Activated naive CD4-positive, alpha-beta T cell (primary cell): ENCODE data around the gene TSPAN32.
"Not testable (repeated sequence)": the region's sequence is repeated elsewhere in the genome, so short reads cannot be mapped to it uniquely, and the experiment has no call there.

Experiments
- DNase-seq, 4 experiments: peaks; one replicate each; lab custom pipeline; 2025; lab: John Stamatoyannopoulos, UW

The TSPAN32 gene

GRCh38 chr11:2342981-2343380 is 41.2 kb downstream of the TSPAN32 start:
- DNase-seq = no peak

- no peak for DNase-seq
These were observed 41.7 kb downstream of the TSPAN32 start for GRCh38 chr11:2343502-2343901.

DNA sequence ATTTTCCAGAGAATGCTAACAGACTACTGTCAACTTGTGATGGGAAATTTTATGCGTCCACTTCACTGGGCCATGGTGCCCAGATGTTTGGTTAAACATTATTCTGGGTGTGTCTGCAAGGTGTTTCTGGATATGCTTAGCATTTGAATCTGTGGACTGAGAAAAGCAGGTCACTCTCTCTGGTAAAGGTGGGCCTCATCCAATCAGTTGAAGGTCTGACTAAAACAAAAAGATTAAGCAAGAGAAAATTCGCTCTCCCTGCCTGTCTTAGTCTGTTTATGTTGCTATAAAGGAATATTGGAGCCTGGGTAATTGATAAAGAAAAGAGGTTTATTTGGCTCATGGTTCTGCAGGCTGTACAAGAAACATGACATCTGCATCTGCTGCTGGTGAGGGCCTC is 43.2 kb downstream of the TSPAN32 start:
- DNase-seq = no peak

DNA sequence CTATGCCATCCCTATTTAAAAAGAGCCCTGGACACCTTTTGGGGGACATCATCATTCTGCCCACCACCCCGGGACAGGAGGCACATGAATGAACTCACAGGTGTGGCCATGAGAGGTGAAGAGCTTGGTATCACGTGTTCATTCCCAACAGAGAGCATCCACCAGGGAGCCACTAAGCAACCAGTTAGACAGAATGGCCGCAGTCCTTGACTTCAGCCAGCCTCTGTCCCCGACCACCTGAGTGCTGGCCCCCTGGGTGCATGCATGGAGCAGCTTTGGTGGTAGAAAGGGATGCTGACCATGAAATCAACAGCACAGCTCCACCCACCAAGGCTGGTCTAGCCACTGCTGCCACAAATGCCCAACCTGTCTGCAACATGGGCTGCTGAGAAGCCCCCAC is 44.2 kb downstream of the TSPAN32 start:
- no peak for DNase-seq

DNA sequence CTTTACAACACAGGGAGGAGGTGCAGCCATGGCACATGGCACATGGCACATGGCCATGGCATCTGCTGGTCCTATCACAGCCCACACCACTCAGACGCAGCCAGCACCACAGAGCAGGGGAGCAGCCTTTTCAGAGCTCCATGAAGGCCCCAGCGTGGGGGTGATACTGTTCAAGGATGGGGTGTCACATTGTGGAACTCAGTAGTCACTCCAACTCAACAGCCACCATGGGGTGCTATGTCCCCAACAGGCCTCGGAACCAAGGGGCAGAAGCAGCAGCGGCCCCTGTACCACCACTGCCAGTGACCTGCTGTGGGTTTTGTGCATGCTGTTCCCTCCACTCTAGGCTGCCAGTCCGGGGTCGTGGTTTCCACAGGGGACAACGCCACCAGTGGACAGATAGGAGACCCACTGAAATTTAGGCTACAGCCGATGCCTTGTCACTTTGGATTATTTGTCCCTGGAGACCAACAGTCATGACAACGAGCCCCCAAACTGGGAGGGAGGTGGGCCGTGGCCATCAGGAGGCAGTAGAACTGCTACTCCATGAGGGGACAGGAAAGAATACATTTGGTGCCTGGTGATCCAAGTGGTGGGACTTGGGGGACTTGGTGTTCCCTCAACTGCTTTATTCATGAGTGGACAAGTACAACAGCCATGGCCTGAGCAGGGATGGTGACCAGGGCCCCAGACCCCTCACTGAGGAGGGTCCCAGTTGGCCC is 44.9 kb downstream of the TSPAN32 start:
- no peak for DNase-seq

DNA sequence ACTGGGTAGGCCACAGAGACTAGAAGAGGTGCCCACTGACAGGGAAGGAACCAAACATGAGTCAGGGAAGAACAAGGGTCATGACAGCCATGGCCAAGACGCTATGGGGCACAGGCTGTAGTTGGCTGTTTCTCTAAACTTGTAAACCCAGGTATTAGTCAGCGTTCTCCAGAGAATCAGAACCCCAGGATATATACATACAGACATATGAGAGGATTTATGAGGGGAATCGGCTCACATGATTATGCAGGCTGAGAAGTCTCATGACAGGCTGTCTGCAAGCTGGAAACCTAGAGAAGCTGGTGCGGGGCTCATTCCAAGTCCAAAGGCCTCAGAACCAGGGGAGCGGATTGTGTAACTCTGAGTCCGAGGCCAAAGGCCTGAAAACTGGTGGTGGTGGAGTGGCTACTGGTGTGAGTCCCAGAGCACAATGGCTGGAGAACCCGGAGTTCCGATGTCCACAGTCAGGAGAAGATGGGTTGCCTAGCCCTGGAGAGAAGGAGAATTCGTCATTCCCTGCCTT is 45.6 kb downstream of the TSPAN32 start:
- no peak for DNase-seq

GRCh38 chr11:2348986-2349385 is 47.2 kb downstream of the TSPAN32 start:
- DNase-seq = no peak

- DNase-seq = no peak
These were observed 49.9 kb downstream of the TSPAN32 start for GRCh38 chr11:2351701-2352100.

DNA sequence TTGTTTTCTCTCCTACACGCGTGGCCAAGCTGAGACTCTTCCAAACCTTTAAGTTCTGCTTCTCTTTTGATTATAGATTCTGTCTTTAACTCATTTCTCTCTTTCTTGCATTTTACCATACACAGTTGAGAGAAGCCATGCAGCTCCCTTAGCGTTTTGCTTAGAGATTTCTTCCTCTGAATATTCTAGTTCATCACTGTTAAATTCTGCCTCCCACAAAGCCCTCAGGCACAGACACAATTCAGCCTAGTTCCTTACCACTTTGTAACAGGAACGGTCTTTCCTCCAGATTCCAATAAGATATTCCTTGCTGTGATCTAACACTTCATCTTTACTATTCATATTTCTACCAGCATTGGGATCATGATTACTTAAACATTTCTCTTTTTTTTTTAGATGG is 50.6 kb downstream of the TSPAN32 start:
- DNase-seq = no peak

DNA sequence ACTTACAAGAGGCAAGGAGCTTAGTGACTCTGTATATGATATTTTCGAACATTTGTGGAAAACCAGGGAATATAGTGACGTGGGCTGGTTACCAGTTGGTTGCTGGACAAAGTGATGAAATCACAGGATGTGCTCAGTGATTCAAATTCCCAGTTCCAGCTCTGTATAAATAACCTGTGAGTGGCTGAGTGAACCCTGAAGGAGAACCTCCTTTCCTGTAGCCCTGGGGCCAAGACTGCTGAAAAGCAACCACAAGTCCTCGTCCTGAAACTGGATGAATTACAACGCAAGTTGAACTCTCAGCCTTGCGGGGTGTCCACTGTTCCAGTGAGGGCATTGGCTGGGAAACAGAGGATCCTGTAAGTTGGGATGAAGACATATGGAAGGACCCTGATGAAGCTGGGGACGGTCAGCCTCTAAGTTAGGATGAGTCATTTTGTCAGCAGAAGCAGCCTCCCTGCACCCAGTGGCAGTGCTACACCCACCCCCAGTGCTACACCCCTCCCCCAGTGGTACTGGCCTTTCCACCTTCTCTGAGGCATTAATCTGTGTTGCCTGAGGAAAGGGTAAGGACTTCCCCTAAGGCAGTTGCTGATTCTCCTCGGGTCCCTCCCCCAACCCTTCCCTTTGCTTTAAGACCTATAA is 53.3 kb downstream of the TSPAN32 start:
- no peak for DNase-seq

DNA sequence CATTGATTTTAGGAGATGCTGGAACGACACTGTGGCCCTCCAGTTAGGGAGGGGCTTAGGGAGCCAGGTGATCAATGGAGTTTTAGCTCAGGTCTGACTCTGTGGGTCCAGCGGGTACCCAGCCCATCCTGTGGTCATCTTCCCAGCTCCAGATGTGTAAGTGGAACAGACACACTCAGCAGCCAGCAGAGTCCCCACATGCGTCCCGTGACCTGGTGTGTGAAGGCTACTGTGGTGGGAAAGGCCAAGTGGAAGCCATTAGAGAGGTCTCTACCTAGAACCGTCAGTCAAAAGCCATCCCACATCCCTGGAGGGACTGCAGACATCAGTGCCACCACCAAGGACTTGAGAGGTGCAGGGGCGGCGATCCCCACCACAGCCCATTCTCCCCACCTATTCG is 55.4 kb downstream of the TSPAN32 start:
- no peak for DNase-seq

DNA sequence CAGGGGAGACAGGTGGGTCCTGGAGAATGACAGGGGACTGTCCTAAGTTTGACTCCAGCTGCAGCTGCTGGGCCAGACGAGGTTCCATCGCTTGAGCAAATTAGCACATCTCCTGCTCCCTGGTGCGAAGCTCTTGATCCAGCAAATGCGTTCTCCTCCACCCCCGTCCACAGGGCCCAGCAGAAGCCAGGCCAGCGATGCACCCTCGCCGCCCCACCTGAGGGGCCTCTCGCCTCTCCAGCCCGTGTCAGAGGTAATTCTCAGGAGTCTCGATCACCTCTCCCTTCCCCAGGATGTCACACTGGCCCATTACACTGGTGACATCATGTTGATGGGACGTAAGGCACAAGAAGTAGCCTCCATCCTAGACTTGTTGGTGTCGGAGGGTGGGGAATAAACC is 55.8 kb downstream of the TSPAN32 start:
- DNase-seq = not testable (repeated sequence)

GRCh38 chr11:2358754-2359442 is 57.1 kb downstream of the TSPAN32 start:
- no peak for DNase-seq

DNA sequence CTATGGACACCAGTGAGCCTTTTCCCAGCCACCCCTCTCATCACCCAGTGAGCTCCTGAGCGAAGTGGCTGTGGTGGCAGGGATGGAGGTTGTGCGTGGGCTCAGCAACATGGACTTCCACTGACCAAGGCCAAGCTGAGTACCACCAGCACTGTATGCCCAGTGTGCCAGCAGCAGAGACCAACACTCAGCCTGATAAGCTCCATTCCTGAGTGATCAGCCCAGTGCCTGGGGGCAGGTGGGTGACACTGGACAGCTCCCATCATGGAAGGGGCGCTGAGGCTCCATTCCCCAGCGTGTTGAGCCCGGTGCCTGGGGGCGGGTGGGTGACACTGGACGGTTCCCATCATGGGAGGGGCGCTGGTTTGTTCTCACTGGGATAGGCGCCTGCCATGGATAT is 57.7 kb downstream of the TSPAN32 start:
- no peak for DNase-seq

- DNase-seq = no peak
These were observed 58.3 kb downstream of the TSPAN32 start for GRCh38 chr11:2360081-2360642.

- no peak for DNase-seq
These were observed 59.8 kb downstream of the TSPAN32 start for GRCh38 chr11:2361565-2361964.

DNA sequence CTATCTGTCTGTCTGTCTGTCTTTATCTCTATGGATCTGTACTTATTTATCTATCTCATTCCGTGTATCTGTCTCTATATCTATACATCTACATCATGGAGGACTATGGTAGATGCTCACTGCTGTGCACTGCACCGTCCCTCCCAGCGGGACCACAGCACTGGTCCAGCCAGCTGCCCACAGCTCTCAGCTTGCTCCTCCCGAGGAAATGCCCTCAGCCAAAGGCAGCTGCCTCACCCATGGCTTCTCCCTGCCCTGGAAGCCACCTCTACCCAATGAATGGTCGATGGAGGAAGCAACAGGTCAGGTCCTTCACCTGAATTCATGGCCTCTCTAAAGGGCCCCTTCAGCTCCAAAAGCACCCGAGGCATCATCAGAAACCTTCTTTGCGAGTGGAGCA is 60.6 kb downstream of the TSPAN32 start:
- DNase-seq = no peak

DNA sequence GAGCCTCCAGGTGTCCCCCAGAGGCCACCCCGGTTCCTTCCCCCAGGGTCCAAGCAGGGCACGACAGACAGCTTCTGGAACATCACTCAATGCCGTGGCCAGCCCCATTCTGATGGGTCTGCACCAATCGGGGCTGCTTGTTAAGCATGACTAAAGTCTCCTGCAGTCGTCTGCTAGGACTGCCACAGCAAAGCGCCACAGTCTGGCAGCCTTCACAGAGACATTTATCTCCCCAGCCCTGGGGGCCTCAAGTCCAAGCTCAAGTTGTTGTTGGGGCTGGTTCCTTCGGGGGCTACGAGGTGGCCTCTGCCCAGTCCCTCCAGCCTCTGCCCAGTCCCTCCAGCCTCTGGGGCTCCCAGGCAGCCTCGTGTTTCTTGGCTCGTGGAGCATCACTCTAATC is 61.3 kb downstream of the TSPAN32 start:
- no peak for DNase-seq

DNA sequence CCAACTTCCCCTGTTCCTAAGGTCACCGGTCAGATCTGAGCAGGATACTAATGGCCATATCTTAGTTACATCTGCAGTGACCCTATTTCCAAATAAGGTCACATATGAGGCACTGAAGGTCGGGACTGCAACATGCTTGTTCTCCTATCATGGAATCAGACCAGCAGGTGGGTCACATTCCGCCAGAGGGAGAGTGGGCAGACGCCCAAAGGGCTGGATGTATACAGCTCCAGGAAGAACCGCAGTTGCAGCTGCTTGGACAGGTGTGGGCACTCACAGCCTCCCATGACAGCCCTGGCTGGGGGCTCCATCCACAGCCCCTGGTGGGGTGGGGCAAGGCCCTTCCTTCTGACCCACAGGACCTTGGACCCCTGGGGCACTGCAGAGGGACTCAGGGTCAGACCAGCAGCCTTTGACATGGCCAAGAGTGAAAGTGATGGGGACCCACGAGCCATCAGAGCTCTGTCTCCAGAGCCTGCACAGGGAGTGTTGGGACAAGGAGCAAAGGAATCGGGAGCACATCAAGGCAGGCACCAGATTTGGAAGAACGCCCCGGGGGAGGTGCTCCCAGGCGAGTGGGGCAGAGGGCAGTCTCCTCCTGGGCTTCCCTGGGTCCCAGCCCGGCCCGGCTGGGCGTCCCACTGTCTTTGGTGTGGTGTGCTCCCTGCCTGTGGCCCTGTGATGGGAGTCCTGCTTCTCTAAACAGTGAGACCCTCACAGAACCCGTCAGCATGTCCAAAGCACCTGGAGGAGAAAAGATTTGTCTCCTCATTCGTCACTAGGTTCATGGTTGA is 62.0 kb downstream of the TSPAN32 start:
- no peak for DNase-seq

DNA sequence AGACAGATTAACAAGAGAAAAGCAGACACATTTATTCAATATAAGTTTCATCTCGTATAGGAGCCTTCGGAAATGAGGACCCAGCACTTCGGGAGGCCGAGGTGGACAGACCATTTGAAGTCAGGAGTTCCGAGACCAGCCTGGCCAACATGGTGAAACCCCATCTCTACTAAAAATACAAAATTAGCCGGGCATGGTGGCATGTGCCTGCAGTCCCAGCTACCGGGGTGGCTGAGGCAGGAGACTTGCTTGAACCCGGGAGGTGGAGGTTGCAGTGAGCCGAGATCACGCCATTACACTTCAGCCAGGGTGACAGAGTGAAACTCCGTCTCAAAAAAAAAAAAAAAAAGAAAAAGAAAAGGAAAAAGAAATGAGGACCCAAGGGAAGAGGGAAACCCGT is 62.6 kb downstream of the TSPAN32 start:
- not testable (repeated sequence) for DNase-seq

GRCh38 chr11:2365571-2366210 is 63.9 kb downstream of the TSPAN32 start:
- no peak for DNase-seq
